ENCODE results near the gene UTS2R.

UTS2R gene

DNA sequence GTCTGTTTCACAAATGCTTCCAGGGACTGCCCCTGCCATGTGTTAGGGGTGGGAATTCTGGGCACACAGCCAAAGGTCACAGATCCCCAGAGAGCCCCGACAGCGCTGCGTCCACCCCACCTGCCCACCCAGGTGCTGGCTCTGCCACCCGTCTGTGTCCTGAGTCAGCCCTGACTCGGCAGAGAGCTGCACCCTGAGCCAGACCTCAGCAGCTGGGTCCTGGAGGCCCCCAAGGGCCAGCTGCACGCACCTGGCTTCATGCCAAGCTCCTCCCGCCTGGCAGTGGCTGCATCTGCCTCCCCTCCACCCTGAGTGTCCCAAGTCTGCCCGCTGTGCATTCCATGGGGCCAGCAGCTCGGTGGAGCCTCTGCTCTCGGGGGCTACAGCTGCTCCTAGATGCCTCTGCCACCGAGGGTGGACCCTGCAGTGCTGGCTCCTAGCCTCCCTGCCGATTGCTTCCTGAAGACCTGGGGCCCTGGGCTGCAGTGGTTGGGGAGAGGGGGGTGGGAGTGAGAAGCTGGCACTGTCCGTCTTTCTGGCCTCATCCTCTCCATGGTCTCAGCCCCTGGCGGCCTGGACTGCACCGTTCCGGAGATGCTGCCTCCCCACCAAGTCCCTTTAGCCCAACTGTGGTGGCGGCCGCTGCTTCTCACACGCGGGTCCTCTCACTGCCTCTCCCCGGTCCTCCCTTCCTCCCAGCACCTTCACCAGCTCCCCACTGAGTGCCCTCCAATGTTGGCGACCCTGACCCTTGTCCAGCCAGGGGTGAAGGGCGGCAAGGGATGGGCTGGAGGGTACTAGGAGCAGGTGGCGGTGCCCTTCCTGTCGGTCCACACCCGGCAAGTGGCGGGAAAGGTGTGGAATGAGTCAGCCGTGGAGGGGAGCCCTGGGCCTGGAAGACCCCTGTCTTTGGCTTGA is 41.0 kb upstream of the UTS2R start:
- Histone ChIP-seq H3K4me1 (ENCODE audit: control insufficient read depth, insufficient read depth, low read length) (peaks cover 21% of the 10 kb centered on the region), H3K4me3 (ENCODE audit: low read depth, low read length) (no peak overlapping the region), H3K9me3 (ENCODE audit: control insufficient read depth, insufficient read depth, low read depth, low read length) (no peaks in the 10 kb centered on the region), H3K36me3 (ENCODE audit: control insufficient read depth in 2 of 2, insufficient read depth in 1 of 2, low read length in 2 of 2) (no peaks in the 10 kb centered on the region), H3K27ac (ENCODE audit: extremely low read depth, low read depth, low read length) (peak overlapping the region; percentile 19; the same call in 1 of the 2 replicates)
- CTCF ChIA-PET = interaction anchor here (0.6 to 2.2 kb wide), 6 partner anchors 9 to 164 kb away, joined by 3 to 13 read pairs (median 4); no protein-coding TSS in a partner anchor
- POLR2A ChIA-PET = interaction anchor here (0.8 to 1.4 kb wide), 3 partner anchors 9 to 47 kb away, joined by 3 to 12 read pairs (median 3); no protein-coding TSS in a partner anchor
- TF ChIP-seq ZEB2 (tag by site-specific recombination; IDR thresholded peaks at IDR 0.05) (peak; percentile 88), ZNF341 (tag by site-specific recombination; IDR thresholded peaks at IDR 0.05; ENCODE audit: low read depth) (peak; percentile 90), KLF16 (tag by site-specific recombination; IDR thresholded peaks at IDR 0.05) (0 out of 2 replicates have a peak, but pooled peaks have one; percentile 22), REPIN1 (tag by site-specific recombination; IDR thresholded peaks at IDR 0.05; ENCODE audit: low read depth) (no peak), MZF1 (tag by site-specific recombination; IDR thresholded peaks at IDR 0.05; ENCODE audit: borderline replicate concordance) (0 out of 2 replicates have a peak, but pooled peaks have one; percentile 41), HOXD13 (CRISPR knock-in tag; IDR thresholded peaks at IDR 0.05; ENCODE audit: borderline replicate concordance) (peak; percentile 34; the same call in 1 of the 2 replicates), ZBTB8A (tag by site-specific recombination; IDR thresholded peaks at IDR 0.05) (peak; percentile 64; the same call in 1 of the 2 replicates), GLIS2 (tag by site-specific recombination; IDR thresholded peaks at IDR 0.05) (peak; percentile 75), ZNF629 (tag by site-specific recombination; IDR thresholded peaks at IDR 0.05) (peak; percentile 49), ZNF768 (tag by site-specific recombination; IDR thresholded peaks at IDR 0.05) (no peak), HOXA7 (CRISPR knock-in tag; IDR thresholded peaks at IDR 0.05; ENCODE audit: borderline replicate concordance) (no peak), ZNF677 (tag by site-specific recombination; IDR thresholded peaks at IDR 0.05) (no peak), ZNF621 (tag by site-specific recombination; IDR thresholded peaks at IDR 0.05) (no peak), ZNF514 (tag by site-specific recombination; IDR thresholded peaks at IDR 0.05) (no peak), ZFP69B (tag by site-specific recombination; IDR thresholded peaks at IDR 0.05) (peak; percentile 65), ZNF624 (tag by site-specific recombination; IDR thresholded peaks at IDR 0.05) (peak; percentile 50; the same call in 1 of the 2 replicates), WT1 (tag by site-specific recombination; IDR thresholded peaks at IDR 0.05) (peak; percentile 70), IKZF3 (tag by site-specific recombination; IDR thresholded peaks at IDR 0.05) (peak; percentile 67; the same call in 1 of the 2 replicates), ZNF521 (tag by site-specific recombination; IDR thresholded peaks at IDR 0.05) (no peak), ZNF138 (tag by site-specific recombination; IDR thresholded peaks at IDR 0.05; ENCODE audit: borderline replicate concordance) (no peak), ZNF701 (tag by site-specific recombination; IDR thresholded peaks at IDR 0.05) (no peak), ZNF596 (tag by site-specific recombination; IDR thresholded peaks at IDR 0.05) (no peak), ZNF544 (tag by site-specific recombination; IDR thresholded peaks at IDR 0.05) (no peak), ZNF324 (tag by site-specific recombination; IDR thresholded peaks at IDR 0.05) (no peak), ZNF157 (tag by site-specific recombination; IDR thresholded peaks at IDR 0.05) (no peak)
- TF ChIP-seq, protein P1, sequence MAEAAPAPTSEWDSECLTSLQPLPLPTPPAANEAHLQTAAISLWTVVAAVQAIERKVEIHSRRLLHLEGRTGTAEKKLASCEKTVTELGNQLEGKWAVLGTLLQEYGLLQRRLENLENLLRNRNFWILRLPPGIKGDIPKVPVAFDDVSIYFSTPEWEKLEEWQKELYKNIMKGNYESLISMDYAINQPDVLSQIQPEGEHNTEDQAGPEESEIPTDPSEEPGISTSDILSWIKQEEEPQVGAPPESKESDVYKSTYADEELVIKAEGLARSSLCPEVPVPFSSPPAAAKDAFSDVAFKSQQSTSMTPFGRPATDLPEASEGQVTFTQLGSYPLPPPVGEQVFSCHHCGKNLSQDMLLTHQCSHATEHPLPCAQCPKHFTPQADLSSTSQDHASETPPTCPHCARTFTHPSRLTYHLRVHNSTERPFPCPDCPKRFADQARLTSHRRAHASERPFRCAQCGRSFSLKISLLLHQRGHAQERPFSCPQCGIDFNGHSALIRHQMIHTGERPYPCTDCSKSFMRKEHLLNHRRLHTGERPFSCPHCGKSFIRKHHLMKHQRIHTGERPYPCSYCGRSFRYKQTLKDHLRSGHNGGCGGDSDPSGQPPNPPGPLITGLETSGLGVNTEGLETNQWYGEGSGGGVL (tag by site-specific recombination; IDR thresholded peaks at IDR 0.05) = peak; percentile 59
- TF ChIP-seq, protein P2, sequence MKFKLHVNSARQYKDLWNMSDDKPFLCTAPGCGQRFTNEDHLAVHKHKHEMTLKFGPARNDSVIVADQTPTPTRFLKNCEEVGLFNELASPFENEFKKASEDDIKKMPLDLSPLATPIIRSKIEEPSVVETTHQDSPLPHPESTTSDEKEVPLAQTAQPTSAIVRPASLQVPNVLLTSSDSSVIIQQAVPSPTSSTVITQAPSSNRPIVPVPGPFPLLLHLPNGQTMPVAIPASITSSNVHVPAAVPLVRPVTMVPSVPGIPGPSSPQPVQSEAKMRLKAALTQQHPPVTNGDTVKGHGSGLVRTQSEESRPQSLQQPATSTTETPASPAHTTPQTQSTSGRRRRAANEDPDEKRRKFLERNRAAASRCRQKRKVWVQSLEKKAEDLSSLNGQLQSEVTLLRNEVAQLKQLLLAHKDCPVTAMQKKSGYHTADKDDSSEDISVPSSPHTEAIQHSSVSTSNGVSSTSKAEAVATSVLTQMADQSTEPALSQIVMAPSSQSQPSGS (tag by site-specific recombination; IDR thresholded peaks at IDR 0.05; ENCODE audit: low read depth) = no peak
- TF ChIP-seq, protein P3, sequence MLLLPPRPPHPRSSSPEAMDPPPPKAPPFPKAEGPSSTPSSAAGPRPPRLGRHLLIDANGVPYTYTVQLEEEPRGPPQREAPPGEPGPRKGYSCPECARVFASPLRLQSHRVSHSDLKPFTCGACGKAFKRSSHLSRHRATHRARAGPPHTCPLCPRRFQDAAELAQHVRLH (tag by site-specific recombination; IDR thresholded peaks at IDR 0.05) = no peak
- TF ChIP-seq, protein P4, sequence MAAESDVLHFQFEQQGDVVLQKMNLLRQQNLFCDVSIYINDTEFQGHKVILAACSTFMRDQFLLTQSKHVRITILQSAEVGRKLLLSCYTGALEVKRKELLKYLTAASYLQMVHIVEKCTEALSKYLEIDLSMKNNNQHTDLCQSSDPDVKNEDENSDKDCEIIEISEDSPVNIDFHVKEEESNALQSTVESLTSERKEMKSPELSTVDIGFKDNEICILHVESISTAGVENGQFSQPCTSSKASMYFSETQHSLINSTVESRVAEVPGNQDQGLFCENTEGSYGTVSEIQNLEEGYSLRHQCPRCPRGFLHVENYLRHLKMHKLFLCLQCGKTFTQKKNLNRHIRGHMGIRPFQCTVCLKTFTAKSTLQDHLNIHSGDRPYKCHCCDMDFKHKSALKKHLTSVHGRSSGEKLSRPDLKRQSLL (tag by site-specific recombination; IDR thresholded peaks at IDR 0.05) = peak; percentile 85
- TF ChIP-seq, protein P5, sequence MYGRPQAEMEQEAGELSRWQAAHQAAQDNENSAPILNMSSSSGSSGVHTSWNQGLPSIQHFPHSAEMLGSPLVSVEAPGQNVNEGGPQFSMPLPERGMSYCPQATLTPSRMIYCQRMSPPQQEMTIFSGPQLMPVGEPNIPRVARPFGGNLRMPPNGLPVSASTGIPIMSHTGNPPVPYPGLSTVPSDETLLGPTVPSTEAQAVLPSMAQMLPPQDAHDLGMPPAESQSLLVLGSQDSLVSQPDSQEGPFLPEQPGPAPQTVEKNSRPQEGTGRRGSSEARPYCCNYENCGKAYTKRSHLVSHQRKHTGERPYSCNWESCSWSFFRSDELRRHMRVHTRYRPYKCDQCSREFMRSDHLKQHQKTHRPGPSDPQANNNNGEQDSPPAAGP (tag by site-specific recombination; IDR thresholded peaks at IDR 0.05) = peak; percentile 93
- TF ChIP-seq, protein P6, sequence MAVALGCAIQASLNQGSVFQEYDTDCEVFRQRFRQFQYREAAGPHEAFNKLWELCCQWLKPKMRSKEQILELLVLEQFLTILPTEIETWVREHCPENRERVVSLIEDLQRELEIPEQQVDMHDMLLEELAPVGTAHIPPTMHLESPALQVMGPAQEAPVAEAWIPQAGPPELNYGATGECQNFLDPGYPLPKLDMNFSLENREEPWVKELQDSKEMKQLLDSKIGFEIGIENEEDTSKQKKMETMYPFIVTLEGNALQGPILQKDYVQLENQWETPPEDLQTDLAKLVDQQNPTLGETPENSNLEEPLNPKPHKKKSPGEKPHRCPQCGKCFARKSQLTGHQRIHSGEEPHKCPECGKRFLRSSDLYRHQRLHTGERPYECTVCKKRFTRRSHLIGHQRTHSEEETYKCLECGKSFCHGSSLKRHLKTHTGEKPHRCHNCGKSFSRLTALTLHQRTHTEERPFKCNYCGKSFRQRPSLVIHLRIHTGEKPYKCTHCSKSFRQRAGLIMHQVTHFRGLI (tag by site-specific recombination; IDR thresholded peaks at IDR 0.05) = no peak
